ENCODE results near the gene NOTCH1.

The NOTCH1 gene

GRCh38 chr9:136568288-136569081, 22.6 kb upstream of the NOTCH1 start:
- no peak for TF ChIP-seq CTCF (IDR thresholded peaks at IDR 0.05)

DNA sequence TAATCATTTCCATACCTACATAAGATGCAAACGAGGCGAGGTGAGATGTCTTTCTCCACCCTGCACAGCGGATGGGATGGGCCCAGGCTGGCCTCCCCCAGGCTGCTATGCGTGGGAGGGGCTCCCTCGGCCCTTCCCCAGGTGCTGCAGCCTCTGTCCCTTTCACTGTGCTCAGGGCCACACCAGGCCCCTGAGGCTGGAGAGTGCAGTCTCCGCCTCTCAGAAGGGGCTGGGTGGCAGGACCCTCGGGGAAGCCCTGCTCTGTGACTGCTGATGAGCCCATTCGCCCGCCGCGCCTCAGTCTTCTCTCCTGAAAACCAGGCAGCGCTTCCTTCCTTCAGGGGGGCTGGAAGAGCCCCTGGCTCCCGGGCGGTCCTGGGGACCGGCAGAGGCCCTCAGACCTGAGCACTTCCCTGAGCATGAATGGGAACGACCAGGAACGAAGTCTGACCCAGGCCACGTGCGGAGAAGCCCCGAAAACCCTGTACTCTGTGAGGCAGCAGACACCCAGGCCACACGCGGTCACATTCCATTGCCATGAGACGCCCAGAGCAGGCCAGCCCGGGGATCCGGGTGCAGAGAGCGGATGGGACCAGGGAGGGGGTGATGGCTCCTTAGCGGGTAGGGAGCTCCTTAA, 21.9 kb upstream of the NOTCH1 start:
- TF ChIP-seq CTCF (IDR thresholded peaks at IDR 0.05): no peak

- no peak for TF ChIP-seq CTCF (IDR thresholded peaks at IDR 0.05)
Observed at GRCh38 chr9:136566901-136567300, 21.1 kb upstream of the NOTCH1 start.

GRCh38 chr9:136566553-136566895, 20.7 kb upstream of the NOTCH1 start:
- no peak for TF ChIP-seq CTCF (IDR thresholded peaks at IDR 0.05)

- no peak for TF ChIP-seq CTCF (IDR thresholded peaks at IDR 0.05)
Observed at GRCh38 chr9:136565715-136566552, 20.1 kb upstream of the NOTCH1 start.

DNA sequence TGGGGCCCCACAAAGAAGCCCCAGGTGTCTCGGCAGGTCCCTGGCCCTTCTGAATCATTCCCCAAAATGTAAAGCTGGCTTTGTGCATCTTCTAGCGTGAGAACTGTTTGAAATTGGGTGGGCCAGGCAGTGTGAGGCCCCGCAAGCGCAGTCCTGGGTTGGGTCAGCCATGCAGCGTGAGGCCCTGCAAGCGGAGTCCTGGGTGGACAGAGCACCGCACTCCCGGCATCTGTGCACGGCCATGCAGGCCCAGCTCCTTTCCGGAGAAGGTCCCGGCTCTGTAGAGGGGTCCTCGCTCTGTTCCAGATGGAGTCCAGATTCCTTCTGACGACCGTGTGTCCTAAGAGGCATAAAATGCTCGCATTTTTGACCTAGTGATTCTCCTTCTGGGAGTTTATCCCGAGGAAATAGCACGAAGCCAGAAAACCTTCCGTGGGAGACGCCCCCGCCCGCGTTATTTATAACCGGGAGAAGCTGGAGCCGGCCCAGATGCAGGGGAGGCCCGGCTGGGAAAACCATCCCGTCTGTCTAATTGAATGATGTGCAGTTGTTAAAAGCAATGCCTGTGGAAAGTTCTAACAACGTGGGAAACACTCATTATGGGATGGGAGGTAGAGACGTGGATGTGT, 19.4 kb upstream of the NOTCH1 start:
- TF ChIP-seq CTCF (IDR thresholded peaks at IDR 0.05): no peak

DNA sequence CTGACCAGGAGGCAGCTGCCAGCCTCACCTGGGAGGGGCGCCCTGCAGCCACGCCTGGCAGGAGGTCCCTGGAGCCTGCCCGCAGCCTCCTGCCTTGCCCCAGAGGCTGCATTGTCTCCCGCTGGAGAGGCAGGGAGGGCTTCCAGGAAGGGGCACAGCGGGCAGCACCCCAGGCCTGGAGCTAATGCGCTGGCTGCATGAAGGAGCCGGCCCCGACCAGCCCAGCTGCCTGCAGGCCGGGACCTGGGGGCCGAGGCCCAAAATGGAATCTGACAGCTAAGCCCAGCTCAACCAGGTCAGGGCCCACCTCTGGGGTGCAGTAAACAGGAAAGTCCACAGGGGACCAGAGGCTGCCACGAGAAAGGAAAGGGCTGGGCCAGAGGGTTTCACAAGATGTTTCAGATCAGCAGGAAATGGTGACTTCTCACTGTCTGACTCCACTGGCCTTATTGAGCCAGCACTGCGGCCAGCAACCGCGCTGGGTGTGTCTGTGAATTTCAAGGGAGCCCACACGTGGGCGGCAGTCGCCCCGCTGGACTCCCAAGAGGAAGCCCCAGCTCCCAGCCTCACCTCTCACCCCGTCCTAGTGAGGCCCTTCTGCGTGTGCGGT, 18.6 kb upstream of the NOTCH1 start:
- no peak for TF ChIP-seq CTCF (IDR thresholded peaks at IDR 0.05)
